Neuronal stem cell (in vitro differentiated cells): ENCODE results near the gene HEMK1.

Experiments
- DNase-seq: peaks from one replicate; pipeline ENCODE4 v3.0.0-alpha.2; 2013; ENCODE audit warnings: low spot score
- H2AFZ ChIP-seq: one replicate; pipeline ENCODE4 v1.6.1; 2013; ENCODE audit warnings: mild to moderate bottlenecking, low read length, inconsistent platforms
- H2AK5ac ChIP-seq: 2 replicates; pipeline ENCODE4 v1.6.1; 2013; ENCODE audit warnings: low read depth, mild to moderate bottlenecking, inconsistent platforms, low read length, moderate library complexity, mixed read lengths
- H2BK120ac ChIP-seq: 2 replicates; pipeline ENCODE4 v1.6.1; 2013; ENCODE audit warnings: low read depth, mild to moderate bottlenecking, inconsistent platforms, low read length, moderate library complexity, mixed read lengths
- H2BK12ac ChIP-seq: one replicate; pipeline ENCODE4 v1.6.1; 2013; ENCODE audit warnings: low read length, inconsistent platforms
- H2BK15ac ChIP-seq: 2 replicates; pipeline ENCODE4 v1.6.1; 2013; ENCODE audit warnings: mild to moderate bottlenecking, low read length, inconsistent platforms, mixed read lengths
- H2BK5ac ChIP-seq: one replicate; pipeline ENCODE4 v1.6.1; 2013; ENCODE audit warnings: inconsistent platforms, mild to moderate bottlenecking, low read length, moderate library complexity
- H3K14ac ChIP-seq: one replicate; pipeline ENCODE4 v1.6.1; 2013; ENCODE audit warnings: low read length, inconsistent platforms
- H3K18ac ChIP-seq: 2 replicates; pipeline ENCODE4 v1.6.1; 2013; ENCODE audit warnings: low read length, inconsistent platforms
- H3K23ac ChIP-seq: 2 replicates; pipeline ENCODE4 v1.6.1; 2013; ENCODE audit warnings: low read depth, mild to moderate bottlenecking, mixed read lengths, low read length, inconsistent platforms; ENCODE audit not compliant: poor library complexity
- H3K27ac ChIP-seq: replicated peaks from 3 replicates; pipeline ENCODE4 v1.5.1; 2013; ENCODE audit warnings: low read length, inconsistent platforms
- H3K27me3 ChIP-seq, 3 experiments: 2 replicates each; pipeline ENCODE4 v1.6.1; 2013; ENCODE audit warnings: low read length in 3 of 3, mild to moderate bottlenecking in 2 of 3, inconsistent platforms in 1 of 3, low read depth in 1 of 3, mixed read lengths in 1 of 3, moderate library complexity in 1 of 3; ENCODE audit not compliant: control insufficient read depth in 3 of 3, insufficient read depth in 3 of 3
- H3K36me3 ChIP-seq, 2 donors: replicated peaks in 1 of 2; 2 replicates each; pipeline ENCODE4 v1.6.1; 2013; ENCODE audit warnings: low read length in 2 of 2; ENCODE audit not compliant: control insufficient read depth in 2 of 2, insufficient read depth in 2 of 2
- H3K4ac ChIP-seq: 2 replicates; pipeline ENCODE4 v1.6.1; 2013; ENCODE audit warnings: inconsistent platforms, mild to moderate bottlenecking, low read length, moderate library complexity
- H3K4me1 ChIP-seq, 2 donors: 1 replicate in 1 of 2; 2 replicates in 1 of 2; pipeline ENCODE4 v1.6.1; 2013; ENCODE audit warnings: low read length in 2 of 2, low read depth in 1 of 2; ENCODE audit not compliant: control insufficient read depth in 2 of 2, insufficient read depth in 1 of 2
- H3K4me2 ChIP-seq: one replicate; pipeline ENCODE4 v1.6.1; 2013; ENCODE audit warnings: mild to moderate bottlenecking, low read length, inconsistent platforms; ENCODE audit not compliant: insufficient read depth, poor library complexity, severe bottlenecking
- H3K4me3 ChIP-seq, 2 donors: 2 replicates each; pipeline ENCODE4 v1.5.1; 2013; ENCODE audit warnings: low read length in 2 of 2, mild to moderate bottlenecking in 2 of 2, inconsistent platforms in 1 of 2, moderate library complexity in 1 of 2
- H3K79me1 ChIP-seq: one replicate; pipeline ENCODE4 v1.6.1; 2013; ENCODE audit warnings: low read depth, mild to moderate bottlenecking, inconsistent platforms, low read length, moderate library complexity
- H3K9ac ChIP-seq: one replicate; pipeline ENCODE4 v1.6.1; 2013; ENCODE audit warnings: mild to moderate bottlenecking, low read depth, low read length, inconsistent platforms; ENCODE audit not compliant: poor library complexity
- H3K9me3 ChIP-seq, 2 donors: replicated peaks in 1 of 2; 2 replicates each; pipeline versions ENCODE3 to v1.6.1; 2013; ENCODE audit warnings: low read length in 2 of 2, mild to moderate bottlenecking in 2 of 2, inconsistent platforms in 1 of 2, low read depth in 1 of 2, mixed read lengths in 1 of 2, moderate library complexity in 1 of 2; ENCODE audit not compliant: control insufficient read depth in 2 of 2, insufficient read depth in 1 of 2
- H4K8ac ChIP-seq: one replicate; pipeline ENCODE4 v1.6.1; 2013; ENCODE audit warnings: low read depth, mild to moderate bottlenecking, inconsistent platforms, low read length, moderate library complexity
- H4K91ac ChIP-seq: one replicate; pipeline ENCODE4 v1.6.1; 2013; ENCODE audit warnings: low read length, low read depth, mild to moderate bottlenecking, inconsistent platforms; ENCODE audit not compliant: poor library complexity
- WGBS, 2 donors: extraction: QIAGEN DNeasy Blood & Tissue Kit; methylation state at CpG; one replicate each; pipeline ENCODE4 v1.1.7; 2013; ENCODE audit warnings: missing lambda C conversion rate in 2 of 2, mixed read lengths in 1 of 2; ENCODE audit not compliant: insufficient read length in 2 of 2, insufficient replicate concordance in 1 of 2; ENCODE audit errors: extremely low coverage in 2 of 2; 5-methylcytosine and 5-hydroxymethylcytosine counted together

HEMK1 gene

GRCh38 chr3:50571486-50571885 lies 2.2 kb downstream of the HEMK1 start:
- Histone ChIP-seq H3K4ac (no peak overlapping the region), H2AK5ac (no peak overlapping the region), H3K27ac (no peak overlapping the region), H3K4me2 (no peak overlapping the region), H3K4me1 (peaks cover 5 to 9% of the 10 kb centered on the region in 2 donors), H3K36me3 (peaks cover 1 to 19% of the 10 kb centered on the region in 2 donors), H3K9me3 (no peaks in the 10 kb centered on the region), H3K4me3 (no peak overlapping the region), H3K9ac (no peak overlapping the region), H3K18ac (no peak overlapping the region), H4K8ac (no peak overlapping the region), H4K91ac (no peak overlapping the region), H3K27me3 (peaks cover 0 to 18% (median 4%) of the 10 kb centered on the region in 3 experiments), H2BK15ac (no peak overlapping the region), H2BK120ac (no peak overlapping the region), H2BK12ac (no peak overlapping the region), H2BK5ac (no peak overlapping the region), H3K79me1 (no peaks in the 10 kb centered on the region), H3K23ac (no peak overlapping the region), H3K14ac (no peak overlapping the region), H2AFZ (no peak overlapping the region)
- no peak for DNase-seq
- no CpG with 5 or more reads among the region's 4 CpGs for WGBS, 2 donors

- Histone ChIP-seq H3K27me3 (peaks cover 0 to 11% (median 0%) of the 10 kb centered on the region in 3 experiments), H2BK12ac (no peak overlapping the region), H3K23ac (no peak overlapping the region), H4K8ac (no peak overlapping the region), H2BK5ac (no peak overlapping the region), H3K36me3 (peaks cover 1 to 25% of the 10 kb centered on the region in 2 donors), H3K4me1 (peaks cover 4 to 5% of the 10 kb centered on the region in 2 donors), H3K79me1 (no peaks in the 10 kb centered on the region), H3K18ac (no peak overlapping the region), H3K9me3 (no peaks in the 10 kb centered on the region), H2AK5ac (no peak overlapping the region), H4K91ac (no peak overlapping the region), H3K4me2 (no peak overlapping the region), H2BK15ac (no peak overlapping the region), H2AFZ (no peak overlapping the region), H3K27ac (no peak overlapping the region), H3K4ac (no peak overlapping the region), H3K14ac (no peak overlapping the region), H3K4me3 (no peak overlapping the region), H3K9ac (no peak overlapping the region), H2BK120ac (no peak overlapping the region)
- no CpG with 5 or more reads among the region's 1 CpG for WGBS, 2 donors
- DNase-seq = peak; percentile 43
Observed at GRCh38 chr3:50572158-50572557, 2.8 kb downstream of the HEMK1 start.

GRCh38 chr3:50572801-50573371 lies 3.6 kb downstream of the HEMK1 start:
- no peak overlapping the region for H2AFZ ChIP-seq
- peaks cover 4 to 33% of the 10 kb centered on the region in 2 donors for H3K36me3 ChIP-seq
- H3K23ac ChIP-seq = no peak overlapping the region
- H3K4ac ChIP-seq = no peak overlapping the region
- H4K91ac ChIP-seq = no peak overlapping the region
- H2BK120ac ChIP-seq = no peak overlapping the region
- no peak for DNase-seq
- no peak overlapping the region for H3K14ac ChIP-seq
- no peak overlapping the region for H2AK5ac ChIP-seq
- no peak overlapping the region for H2BK12ac ChIP-seq
- no peak overlapping the region for H3K4me3 ChIP-seq
- no peak overlapping the region for H3K9ac ChIP-seq
- no CpG with 5 or more reads among the region's 4 CpGs for WGBS, 2 donors
- no peak overlapping the region for H3K4me2 ChIP-seq
- H3K79me1 ChIP-seq = no peaks in the 10 kb centered on the region
- H4K8ac ChIP-seq = no peak overlapping the region
- peaks cover 2 to 5% of the 10 kb centered on the region in 2 donors for H3K4me1 ChIP-seq
- H2BK5ac ChIP-seq = no peak overlapping the region
- no peak overlapping the region for H2BK15ac ChIP-seq
- peaks cover 0 to 4% (median 0%) of the 10 kb centered on the region in 3 experiments for H3K27me3 ChIP-seq
- no peak overlapping the region for H3K27ac ChIP-seq
- H3K18ac ChIP-seq = no peak overlapping the region
- no peaks in the 10 kb centered on the region for H3K9me3 ChIP-seq

GRCh38 chr3:50573566-50574443 lies 4.5 kb downstream of the HEMK1 start:
- no peak overlapping the region for H2BK15ac ChIP-seq
- no CpG with 5 or more reads among the region's 8 CpGs for WGBS, 2 donors
- no peak overlapping the region for H2BK5ac ChIP-seq
- DNase-seq = no peak
- H3K27ac ChIP-seq = no peak overlapping the region
- H2AK5ac ChIP-seq = no peak overlapping the region
- no peak overlapping the region for H3K23ac ChIP-seq
- H3K4ac ChIP-seq = no peak overlapping the region
- H3K18ac ChIP-seq = no peak overlapping the region
- no peak overlapping the region for H3K14ac ChIP-seq
- peaks cover 4 to 36% of the 10 kb centered on the region in 2 donors for H3K36me3 ChIP-seq
- H4K91ac ChIP-seq = no peak overlapping the region
- no peak overlapping the region for H4K8ac ChIP-seq
- H3K4me3 ChIP-seq = no peak overlapping the region
- H2BK12ac ChIP-seq = no peak overlapping the region
- H3K27me3 ChIP-seq = no peaks in the 10 kb centered on the region
- H3K4me1 ChIP-seq = peaks cover 0 to 5% of the 10 kb centered on the region in 2 donors
- H2AFZ ChIP-seq = no peak overlapping the region
- no peak overlapping the region for H2BK120ac ChIP-seq
- H3K9ac ChIP-seq = peak overlapping the region; percentile 38
- no peaks in the 10 kb centered on the region for H3K9me3 ChIP-seq
- no peak overlapping the region for H3K4me2 ChIP-seq
- H3K79me1 ChIP-seq = no peaks in the 10 kb centered on the region
